H1 (cell line): ENCODE results near the gene MAPK8. TPM values are rescaled to one million over a fixed set of nuclear protein-coding genes. Genes with fewer than 3 reads are reported as not detected.

ENCODE experiments used
- CTCF ChIA-PET: fragments of 300-600 bp; sonication (Branson Sonifier 250); formaldehyde crosslinking; loops from one replicate; lab custom pipeline; 2021; ENCODE audit not compliant: partially characterized antibody; lab: Charles Lee
- POLR2A ChIA-PET: fragments of 300-600 bp; sonication (Branson Sonifier 250); formaldehyde crosslinking; loops from one replicate; lab custom pipeline; 2021; ENCODE audit warnings: inconsistent platforms; ENCODE audit not compliant: partially characterized antibody; lab: Charles Lee
- DNase-seq, 2 experiments: peaks; one replicate each; pipeline versions ENCODE4 v3.0.0 to v3.0.0-alpha.2; 2010 to 2022; ENCODE audit warnings: low spot score in 2 of 2, low read depth in 1 of 2, mixed read lengths in 1 of 2
- FAIRE-seq: peaks from 2 replicates; lab custom pipeline; 2011; peaks lifted over from hg19 to GRCh38; lab: Jason Lieb, UNC
- H2AFZ ChIP-seq: 2 replicates; pipeline ENCODE4 v1.8.1; 2012; ENCODE audit warnings: low read length, inconsistent platforms
- H2AK5ac ChIP-seq: 2 replicates; pipeline ENCODE4 v1.6.1; 2013; ENCODE audit warnings: low read depth, low read length
- H2BK120ac ChIP-seq: replicated peaks from 2 replicates; pipeline ENCODE3; 2013; ENCODE audit warnings: low read depth, low read length, inconsistent platforms
- H2BK12ac ChIP-seq: 2 replicates; pipeline ENCODE4 v1.6.1; 2013; ENCODE audit warnings: low read depth, low read length
- H2BK15ac ChIP-seq: 2 replicates; pipeline ENCODE4 v1.6.1; 2013; ENCODE audit warnings: low read length
- H2BK20ac ChIP-seq: 2 replicates; pipeline ENCODE4 v1.6.1; 2013; ENCODE audit warnings: low read length
- H2BK5ac ChIP-seq: 2 replicates; pipeline ENCODE4 v1.6.1; 2013; ENCODE audit warnings: low read depth, low read length
- H3K14ac ChIP-seq: 2 replicates; pipeline ENCODE4 v1.6.1; 2013; ENCODE audit warnings: inconsistent platforms; ENCODE audit not compliant: insufficient read length
- H3K18ac ChIP-seq: 2 replicates; pipeline ENCODE4 v1.6.1; 2013; ENCODE audit warnings: low read length; ENCODE audit errors: extremely low read depth
- H3K23ac ChIP-seq: 2 replicates; pipeline ENCODE4 v1.6.1; 2013; ENCODE audit warnings: inconsistent platforms; ENCODE audit not compliant: insufficient read length
- H3K23me2 ChIP-seq: 2 replicates; pipeline ENCODE4 v1.6.1; 2013; ENCODE audit warnings: low read depth, low read length
- H3K27ac ChIP-seq: 2 replicates; pipeline ENCODE4 v1.6.1; 2011; ENCODE audit warnings: low read depth, low read length, inconsistent platforms
- H3K27me3 ChIP-seq, 4 experiments: replicated peaks in 1 of 4; 1 replicate in 1 of 4; 2 replicates in 3 of 4; pipeline versions ENCODE4 v1.6.1 to v1.8.1; 2011 to 2013; ENCODE audit warnings: low read length in 3 of 4, mild to moderate bottlenecking in 3 of 4, inconsistent platforms in 2 of 4, mixed read lengths in 2 of 4, moderate library complexity in 1 of 4; ENCODE audit not compliant: control insufficient read depth in 3 of 4, insufficient read depth in 3 of 4; ENCODE audit errors: extremely low read depth in 1 of 4
- H3K36me3 ChIP-seq, 4 experiments: 2 replicates each; pipeline versions ENCODE4 v1.6.1 to v1.8.1; 2011 to 2013; ENCODE audit warnings: mild to moderate bottlenecking in 4 of 4, low read length in 3 of 4, moderate library complexity in 2 of 4, control low read depth in 1 of 4, inconsistent platforms in 1 of 4; ENCODE audit not compliant: insufficient read depth in 4 of 4, control insufficient read depth in 2 of 4
- H3K4ac ChIP-seq: replicated peaks from 2 replicates; pipeline ENCODE3; 2013; ENCODE audit warnings: low read length, low read depth, mixed read lengths, inconsistent platforms; ENCODE audit not compliant: insufficient read length
- H3K4me1 ChIP-seq, 4 experiments: replicated peaks in 1 of 4; 1 replicate in 1 of 4; 2 replicates in 3 of 4; pipeline versions ENCODE4 v1.6.1 to v1.8.1; 2011 to 2013; ENCODE audit warnings: low read length in 3 of 4, inconsistent platforms in 2 of 4, mixed read lengths in 1 of 4; ENCODE audit not compliant: insufficient read depth in 4 of 4, control insufficient read depth in 3 of 4
- H3K4me2 ChIP-seq, 2 experiments: 2 replicates each; pipeline versions ENCODE4 v1.6.1 to v1.8.1; 2011 to 2013; ENCODE audit warnings: low read depth in 2 of 2, low read length in 2 of 2, control low read depth in 1 of 2, inconsistent platforms in 1 of 2, mild to moderate bottlenecking in 1 of 2; ENCODE audit not compliant: insufficient read depth in 1 of 2
- H3K4me3 ChIP-seq, 4 experiments: fragments of 200-600, 300-600 bp in 1 of 4; sonication (generic), shearing (Covaris generic), sonication (Bioruptor Twin) in 1 of 4; 2 replicates each; pipeline versions ENCODE4 v1.5.1 to v1.8.1; 2011 to 2016; ENCODE audit warnings: low read length in 4 of 4, low read depth in 3 of 4, control low read depth in 2 of 4, inconsistent platforms in 2 of 4, mild to moderate bottlenecking in 2 of 4, mixed read lengths in 1 of 4, moderate library complexity in 1 of 4; ENCODE audit not compliant: insufficient read depth in 2 of 4; ENCODE audit errors: extremely low read depth in 1 of 4
- H3K56ac ChIP-seq: replicated peaks from 2 replicates; pipeline ENCODE3; 2013; ENCODE audit warnings: low read depth, mild to moderate bottlenecking, mixed read lengths, low read length, inconsistent platforms; ENCODE audit not compliant: insufficient read length
- H3K79me1 ChIP-seq: 2 replicates; pipeline ENCODE4 v1.6.1; 2013; ENCODE audit warnings: low read depth, low read length, control low read depth
- H3K79me2 ChIP-seq, 2 experiments: 2 replicates each; pipeline versions ENCODE4 v1.6.1 to v1.8.1; 2012 to 2013; ENCODE audit warnings: low read length in 2 of 2, mild to moderate bottlenecking in 2 of 2, inconsistent platforms in 1 of 2; ENCODE audit not compliant: insufficient read depth in 2 of 2, control insufficient read depth in 1 of 2
- H3K9ac ChIP-seq, 4 experiments: replicated peaks in 1 of 4; 1 replicate in 1 of 4; 2 replicates in 3 of 4; pipeline versions ENCODE4 v1.6.1 to v1.8.1; 2011 to 2013; ENCODE audit warnings: low read depth in 3 of 4, low read length in 3 of 4, control low read depth in 2 of 4, mild to moderate bottlenecking in 2 of 4, moderate library complexity in 2 of 4, inconsistent platforms in 1 of 4; ENCODE audit errors: extremely low read depth in 1 of 4
- H3K9me3 ChIP-seq, 2 experiments: 2 replicates each; pipeline versions ENCODE4 v1.6.1 to v1.8.1; 2012 to 2013; ENCODE audit warnings: mild to moderate bottlenecking in 2 of 2, moderate library complexity in 2 of 2, control low read depth in 1 of 2, inconsistent platforms in 1 of 2, low read depth in 1 of 2, low read length in 1 of 2, mixed read lengths in 1 of 2; ENCODE audit not compliant: insufficient read depth in 2 of 2
- H4K20me1 ChIP-seq, 2 experiments: replicated peaks in 1 of 2; 2 replicates each; pipeline versions ENCODE3 to v1.8.1; 2011 to 2013; ENCODE audit warnings: inconsistent platforms in 2 of 2, low read length in 2 of 2, mild to moderate bottlenecking in 1 of 2; ENCODE audit not compliant: insufficient read depth in 2 of 2, control insufficient read depth in 1 of 2
- H4K5ac ChIP-seq: 2 replicates; pipeline ENCODE4 v1.6.1; 2013; ENCODE audit warnings: low read length, low read depth, mixed read lengths, inconsistent platforms; ENCODE audit not compliant: insufficient read length
- H4K8ac ChIP-seq: 2 replicates; pipeline ENCODE4 v1.8.0; 2013; ENCODE audit warnings: mild to moderate bottlenecking, moderate library complexity, low read length, inconsistent platforms; ENCODE audit not compliant: insufficient read depth; ENCODE audit errors: extremely low read depth
- H4K91ac ChIP-seq: replicated peaks from 2 replicates; pipeline ENCODE3; 2013; ENCODE audit warnings: low read length, mixed read lengths, inconsistent platforms; ENCODE audit not compliant: insufficient read length
- ASH2L ChIP-seq: fragments of 200-600, 300-600 bp; sonication (generic); IDR thresholded peaks from one replicate; pipeline ENCODE4 v1.7.1; 2017; ENCODE audit warnings: low read length
- EGR1 ChIP-seq: IDR thresholded peaks from 2 replicates; pipeline ENCODE4 v1.6.1; 2011; ENCODE audit warnings: low read depth, low read length, borderline replicate concordance
- NANOG ChIP-seq: IDR thresholded peaks from 2 replicates; pipeline ENCODE4 v1.6.1; 2011; ENCODE audit warnings: low read length, low read depth, mild to moderate bottlenecking, inconsistent platforms; ENCODE audit not compliant: insufficient read depth, poor library complexity, severe bottlenecking
- SIX5 ChIP-seq: IDR thresholded peaks from 2 replicates; pipeline ENCODE4 v1.6.1; 2011; ENCODE audit warnings: mild to moderate bottlenecking, low read depth, low read length
- SP4 ChIP-seq: IDR thresholded peaks from 2 replicates; pipeline ENCODE4 v1.6.1; 2012; ENCODE audit warnings: low read length, inconsistent platforms
- WGBS, 2 experiments: shearing (Covaris generic) in 1 of 2; methylation state at CpG; one replicate each; pipeline versions ENCODE4 v1.1.6 to v1.1.7; 2013 to 2015; ENCODE audit warnings: low lambda C conversion rate in 2 of 2, mixed read lengths in 2 of 2, inconsistent platforms in 1 of 2, low coverage in 1 of 2, missing lambda C conversion rate in 1 of 2; ENCODE audit not compliant: insufficient replicate concordance in 2 of 2, insufficient coverage in 1 of 2, insufficient read length in 1 of 2; ENCODE audit errors: extremely low coverage in 1 of 2, missing lambda C conversion rate in 1 of 2; 5-methylcytosine and 5-hydroxymethylcytosine counted together
- polyA plus RNA-seq, 7 experiments: library from polyadenylated mRNA; depleted of rRNA in 3 of 7; stranded (reverse) in 5 of 7; unstranded in 2 of 7; fragments of >200 nt in 5 of 7; fragments of 200-250 nt in 2 of 7; gene quantifications; 1 replicate in 5 of 7; 2 replicates in 1 of 7; 4 replicates in 1 of 7; pipeline versions ENCODE4 v1.2.1 to v1.2.3, GENCODE V29; 2011 to 2013; ENCODE audit warnings: missing spikeins in 2 of 7, mixed read lengths in 2 of 7
- total RNA-seq: library from RNA; stranded (reverse); fragmentation: NEBNext Ultra II Directional; extraction: Animal tissue kit (Norgen Biotek cat#: 25700); gene quantifications from 2 replicates; pipeline ENCODE4 v1.2.1, GENCODE V29; 2021

Gene MAPK8
- total and polyA plus RNA-seq, 2 of the 8 experiments (the other 6 are each of a cell fraction or from before 2014, with no cell fraction given) = 23.3 to 71.3 TPM

DNA sequence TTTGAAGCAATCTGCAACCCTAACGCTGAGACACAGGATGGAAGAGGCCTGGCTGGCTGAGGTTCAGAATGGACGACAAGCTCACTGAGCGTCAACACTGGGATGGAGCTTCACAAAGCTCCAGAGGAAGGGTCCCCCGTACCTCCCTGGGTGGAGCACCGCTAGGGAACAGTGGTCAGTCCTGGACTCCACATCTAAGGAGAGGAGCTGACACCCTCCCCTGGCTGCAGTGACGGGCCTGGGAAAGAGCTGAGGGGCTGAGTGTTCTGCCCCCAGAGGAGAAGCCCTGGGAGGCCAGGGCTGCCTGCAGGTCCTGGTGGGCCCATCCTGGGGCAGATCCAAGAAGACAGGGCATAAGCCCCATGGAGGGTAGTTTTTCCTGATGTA lies 152.2 kb downstream of the MAPK8 start:
- FAIRE-seq (no peak), DNase-seq (no peak)
- no peaks in the 10 kb centered on the region for H3K79me2 ChIP-seq
- no peak overlapping the region for H3K4me3 ChIP-seq
- no peak overlapping the region for H2BK20ac ChIP-seq
- peak overlapping the region; percentile 45; the same call in 1 of the 2 replicates for H4K8ac ChIP-seq
- POLR2A ChIA-PET = no interaction called here
- H3K4me1 ChIP-seq = peaks cover 0 to 5% (median 2%) of the 10 kb centered on the region in 4 experiments; a peak in 4 of 7 replicates
- no peak overlapping the region for H3K4ac ChIP-seq
- no peak overlapping the region for H2BK120ac ChIP-seq
- H4K91ac ChIP-seq = no peak overlapping the region
- H3K23me2 ChIP-seq = no peaks in the 10 kb centered on the region
- CTCF ChIA-PET = interaction anchor here (1.0 to 12.6 kb wide), 10 partner anchors 9 to 55 kb away, joined by 3 to 112 read pairs (median 6); no protein-coding TSS in a partner anchor
- H4K5ac ChIP-seq = no peak overlapping the region
- no peaks in the 10 kb centered on the region for H3K27me3 ChIP-seq
- no peak overlapping the region for H2BK5ac ChIP-seq
- H3K14ac ChIP-seq = no peak overlapping the region
- no peak overlapping the region for H3K27ac ChIP-seq
- TF ChIP-seq SP4 = no peak
- no peak for TF ChIP-seq NANOG
- no peak for TF ChIP-seq SIX5
- no peak for TF ChIP-seq EGR1
- TF ChIP-seq ASH2L = no peak
- H3K9ac ChIP-seq = no peak overlapping the region
- H3K18ac ChIP-seq = no peak overlapping the region
- H2AFZ ChIP-seq = no peak overlapping the region
- H3K36me3 ChIP-seq = no peaks in the 10 kb centered on the region
- H3K9me3 ChIP-seq = no peaks in the 10 kb centered on the region
- no peak overlapping the region for H2BK15ac ChIP-seq
- 76% methylated on average over 6 of the region's 6 CpGs; no CpG with 5 or more reads in 1 of the 2 experiments for whole genome bisulfite sequencing, 2 experiments
- no peak overlapping the region for H3K23ac ChIP-seq
- no peak overlapping the region for H3K56ac ChIP-seq
- H3K79me1 ChIP-seq = no peaks in the 10 kb centered on the region; the same call in 1 of the 2 replicates
- H3K4me2 ChIP-seq = no peak overlapping the region
- no peak overlapping the region for H2BK12ac ChIP-seq
- H4K20me1 ChIP-seq = peaks cover 2 to 6% of the 10 kb centered on the region in 2 experiments
- no peak overlapping the region for H2AK5ac ChIP-seq
